ENCODE results near the gene PPP4R2. TPM values are rescaled to one million over a fixed set of nuclear protein-coding genes. Genes with fewer than 3 reads are reported as not detected.
A peak's percentile ranks its signal among the peaks of the same experiment; 100 is the strongest.

The PPP4R2 gene
- total RNA-seq, 1 donor from 2014 or later: 65.7 TPM

DNA sequence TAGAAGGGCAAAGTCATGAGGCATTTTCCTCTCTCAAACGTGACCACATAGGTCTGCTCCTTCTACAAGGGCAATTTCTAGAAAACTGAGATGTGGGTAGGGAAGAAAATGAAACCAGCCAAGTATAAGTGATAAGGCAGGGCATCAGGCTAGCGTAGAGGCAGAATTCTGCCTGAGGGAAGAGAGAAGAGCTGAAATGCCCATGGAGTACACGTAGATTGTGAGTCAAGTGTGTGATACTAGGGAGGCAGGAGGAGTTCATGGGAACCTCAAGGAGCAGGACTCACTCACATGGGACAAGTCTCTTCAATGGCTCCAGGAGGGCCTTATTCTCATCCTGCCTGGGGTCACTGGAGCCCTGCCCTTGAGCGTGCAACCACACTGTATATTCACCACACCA lies 34.9 kb upstream of the PPP4R2 start:
- intact Hi-C loops (cut with DNase I): no loop called here
- no peaks in the 10 kb centered on the region for H3K9me3 ChIP-seq
- H3K27ac ChIP-seq: no peak overlapping the region

DNA sequence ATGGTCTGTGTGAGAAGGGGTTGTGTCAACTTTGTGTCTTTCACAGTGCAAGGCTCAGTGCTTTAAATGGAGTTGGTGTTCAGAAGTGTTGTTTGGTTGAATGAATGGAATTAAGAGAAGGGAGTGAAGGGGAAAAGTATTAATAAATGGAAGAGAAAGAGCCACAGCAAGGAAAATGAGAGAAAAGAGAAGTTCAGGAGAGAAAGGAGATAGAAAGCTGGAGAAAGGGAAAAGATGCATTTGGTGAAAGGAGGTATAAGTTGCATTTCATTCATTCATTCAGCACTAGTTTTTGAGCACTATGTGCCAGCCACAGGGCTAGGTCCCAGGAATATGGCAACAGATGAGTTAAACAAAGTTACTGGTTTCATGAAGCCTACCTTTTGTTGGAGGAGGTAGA lies 34.3 kb upstream of the PPP4R2 start:
- Histone ChIP-seq H3K27ac (no peak overlapping the region), H3K27me3 (ENCODE audit: low read depth) (no peaks in the 10 kb centered on the region), H3K36me3 (no peaks in the 10 kb centered on the region), H3K4me3 (no peak overlapping the region), H3K9me3 (no peaks in the 10 kb centered on the region), H3K4me1 (peaks cover 11% of the 10 kb centered on the region)
- DNase-seq (no peak), ATAC-seq (no peak)
- intact Hi-C loops (cut with DNase I): no loop called here
- TF ChIP-seq, protein P1, sequence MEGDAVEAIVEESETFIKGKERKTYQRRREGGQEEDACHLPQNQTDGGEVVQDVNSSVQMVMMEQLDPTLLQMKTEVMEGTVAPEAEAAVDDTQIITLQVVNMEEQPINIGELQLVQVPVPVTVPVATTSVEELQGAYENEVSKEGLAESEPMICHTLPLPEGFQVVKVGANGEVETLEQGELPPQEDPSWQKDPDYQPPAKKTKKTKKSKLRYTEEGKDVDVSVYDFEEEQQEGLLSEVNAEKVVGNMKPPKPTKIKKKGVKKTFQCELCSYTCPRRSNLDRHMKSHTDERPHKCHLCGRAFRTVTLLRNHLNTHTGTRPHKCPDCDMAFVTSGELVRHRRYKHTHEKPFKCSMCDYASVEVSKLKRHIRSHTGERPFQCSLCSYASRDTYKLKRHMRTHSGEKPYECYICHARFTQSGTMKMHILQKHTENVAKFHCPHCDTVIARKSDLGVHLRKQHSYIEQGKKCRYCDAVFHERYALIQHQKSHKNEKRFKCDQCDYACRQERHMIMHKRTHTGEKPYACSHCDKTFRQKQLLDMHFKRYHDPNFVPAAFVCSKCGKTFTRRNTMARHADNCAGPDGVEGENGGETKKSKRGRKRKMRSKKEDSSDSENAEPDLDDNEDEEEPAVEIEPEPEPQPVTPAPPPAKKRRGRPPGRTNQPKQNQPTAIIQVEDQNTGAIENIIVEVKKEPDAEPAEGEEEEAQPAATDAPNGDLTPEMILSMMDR (IDR thresholded peaks at IDR 0.05): no peak

More for the DNA sequence above, 34.9 kb upstream of the PPP4R2 start:
- no peaks in the 10 kb centered on the region for H3K36me3 ChIP-seq
- no peak overlapping the region for H3K4me3 ChIP-seq
- TF ChIP-seq, protein P1 (IDR thresholded peaks at IDR 0.05): no peak
- H3K27me3 ChIP-seq (ENCODE audit: low read depth): no peaks in the 10 kb centered on the region
- ATAC-seq (no peak), DNase-seq (no peak)
- H3K4me1 ChIP-seq: peaks cover 11% of the 10 kb centered on the region

DNA sequence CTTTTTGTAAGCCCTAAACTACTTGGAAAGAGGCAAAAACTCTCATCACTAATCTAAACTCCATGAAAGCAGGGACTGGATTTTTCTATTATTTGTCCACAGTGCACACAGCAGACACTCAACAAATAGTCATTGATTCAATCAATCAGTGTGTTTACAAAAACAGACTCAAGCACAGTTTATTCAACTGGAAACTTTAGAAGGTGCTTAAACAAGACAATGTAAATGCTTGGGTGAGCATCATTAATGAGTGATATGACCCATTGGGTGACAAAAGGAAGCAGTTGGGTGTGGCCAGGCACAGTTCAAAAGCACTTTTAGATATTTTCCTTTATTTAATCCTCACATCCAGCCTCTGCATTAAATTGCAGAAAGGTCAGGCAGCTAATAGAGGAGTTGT lies 32.0 kb upstream of the PPP4R2 start:
- peaks cover 11% of the 10 kb centered on the region for H3K4me1 ChIP-seq
- H3K27ac ChIP-seq: no peak overlapping the region
- H3K36me3 ChIP-seq: no peaks in the 10 kb centered on the region
- H3K4me3 ChIP-seq: no peak overlapping the region
- intact Hi-C loops (cut with DNase I): no loop called here
- H3K27me3 ChIP-seq (ENCODE audit: low read depth): no peaks in the 10 kb centered on the region
- H3K9me3 ChIP-seq: no peaks in the 10 kb centered on the region
- DNase-seq (no peak), ATAC-seq (no peak)
- TF ChIP-seq, protein P1 (IDR thresholded peaks at IDR 0.05): no peak

DNA sequence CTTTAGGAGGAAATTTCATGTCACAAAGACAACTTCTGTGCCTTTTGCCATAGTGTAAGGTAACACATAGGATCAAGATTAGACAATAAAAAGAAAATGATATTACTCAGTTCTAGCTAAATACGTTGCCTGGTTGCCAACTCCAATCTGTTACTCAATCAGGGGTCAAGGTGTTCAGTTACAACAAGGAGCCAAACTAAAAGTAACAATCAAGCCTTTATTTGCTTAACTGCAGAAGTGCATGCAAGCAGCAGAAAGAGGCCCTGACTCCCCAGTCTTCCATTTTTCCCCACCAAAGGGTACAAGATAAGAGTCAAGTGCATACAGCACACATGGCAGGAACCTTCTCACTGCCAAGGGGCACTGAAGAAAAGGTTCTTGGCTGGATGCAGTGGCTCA lies 28.3 kb upstream of the PPP4R2 start:
- H3K9me3 ChIP-seq: no peaks in the 10 kb centered on the region
- intact Hi-C loops (cut with DNase I): no loop called here
- TF ChIP-seq, protein P1 (IDR thresholded peaks at IDR 0.05): no peak
- no peaks in the 10 kb centered on the region for H3K27me3 ChIP-seq (ENCODE audit: low read depth)
- peak in 1 of 2 donors; percentile 41 for ATAC-seq
- DNase-seq: no peak
- no peaks in the 10 kb centered on the region for H3K4me1 ChIP-seq
- H3K27ac ChIP-seq: no peak overlapping the region
- no peak overlapping the region for H3K4me3 ChIP-seq
- no peaks in the 10 kb centered on the region for H3K36me3 ChIP-seq

DNA sequence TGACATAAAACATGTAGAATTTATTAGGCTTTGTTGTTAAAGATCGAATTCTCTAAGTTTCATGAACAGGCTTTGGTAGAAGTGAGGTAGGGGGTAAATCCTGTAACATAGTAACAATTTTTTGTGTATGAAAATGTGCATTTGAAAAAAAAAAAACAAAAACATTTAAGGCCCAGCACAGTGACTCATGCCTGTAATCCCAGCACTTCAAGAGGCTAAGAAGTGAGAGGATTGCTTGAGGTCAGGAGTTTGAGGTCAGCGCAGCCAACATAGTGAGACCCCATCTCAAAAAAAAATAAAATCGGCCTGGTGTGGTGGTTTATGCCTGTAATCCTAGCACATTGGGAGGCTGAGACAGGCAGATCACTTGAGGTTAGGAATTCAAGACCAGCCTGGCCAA lies 26.8 kb upstream of the PPP4R2 start:
- no peak for ATAC-seq
- Histone ChIP-seq H3K27ac (no peak overlapping the region), H3K4me3 (no peak overlapping the region), H3K27me3 (ENCODE audit: low read depth) (no peaks in the 10 kb centered on the region), H3K9me3 (no peaks in the 10 kb centered on the region), H3K36me3 (no peaks in the 10 kb centered on the region), H3K4me1 (no peaks in the 10 kb centered on the region)
- intact Hi-C loops (cut with DNase I): no loop called here
- TF ChIP-seq, protein P1 (IDR thresholded peaks at IDR 0.05): no peak
- no peak for DNase-seq

DNA sequence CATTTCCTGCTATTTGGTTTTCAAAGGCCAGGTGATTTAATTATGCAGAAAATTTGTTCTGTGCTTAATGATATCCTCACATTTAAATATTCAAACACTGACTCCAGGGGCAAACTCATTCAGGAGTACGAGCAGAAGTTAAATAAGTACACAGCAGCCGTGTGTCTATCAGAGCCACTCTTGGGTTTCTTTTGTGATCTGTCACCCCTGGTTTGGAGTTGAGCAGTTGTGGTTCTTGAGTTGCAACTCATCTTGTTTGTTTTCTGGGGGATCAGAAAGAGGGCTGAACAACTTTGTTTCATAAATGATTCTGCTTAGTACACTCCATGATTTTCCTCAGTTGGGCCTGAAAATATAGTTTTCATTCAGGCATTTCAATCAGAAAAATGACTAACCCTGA lies 25.7 kb upstream of the PPP4R2 start:
- Histone ChIP-seq H3K27me3 (ENCODE audit: low read depth) (no peaks in the 10 kb centered on the region), H3K36me3 (no peaks in the 10 kb centered on the region), H3K4me1 (no peaks in the 10 kb centered on the region), H3K27ac (no peak overlapping the region), H3K9me3 (no peaks in the 10 kb centered on the region), H3K4me3 (no peak overlapping the region)
- DNase-seq (no peak), ATAC-seq (no peak)
- TF ChIP-seq, protein P1 (IDR thresholded peaks at IDR 0.05): no peak
- intact Hi-C loops (cut with DNase I): no loop called here
